K562 (cell line): Measurements from ENCODE around the gene ARHGEF9.

ENCODE experiments used
- BDP1 ChIP-seq: IDR thresholded peaks from 3 replicates; pipeline ENCODE4 v1.6.1; 2011; ENCODE audit not compliant: insufficient read length, insufficient read depth
- ELF2 ChIP-seq: fragments of 250-450 bp; sonication (Bioruptor Pico); IDR thresholded peaks from 2 replicates; pipeline ENCODE4 v1.5.0; 2021; ENCODE audit warnings: mild to moderate bottlenecking
- EP400 ChIP-seq: fragments of 450-650 bp; IDR thresholded peaks from 2 replicates; pipeline ENCODE4 v1.6.1; 2017; ENCODE audit warnings: antibody characterized with exemption, mild to moderate bottlenecking, moderate library complexity
- NBN ChIP-seq: fragments of 450-650 bp; IDR thresholded peaks from 2 replicates; pipeline ENCODE4 v1.6.1; 2016; ENCODE audit warnings: low read depth, mild to moderate bottlenecking
- ZNF384 ChIP-seq: IDR thresholded peaks from 2 replicates; pipeline ENCODE4 v1.6.1; 2012; ENCODE audit warnings: low read depth, low read length, improper control_type of control experiment
- TF ChIP-seq, protein P1 (sequence below): fragments of 250-450 bp; sonication (Bioruptor Pico); IDR thresholded peaks from 2 replicates; pipeline ENCODE4 v1.5.0; 2021

DNA sequence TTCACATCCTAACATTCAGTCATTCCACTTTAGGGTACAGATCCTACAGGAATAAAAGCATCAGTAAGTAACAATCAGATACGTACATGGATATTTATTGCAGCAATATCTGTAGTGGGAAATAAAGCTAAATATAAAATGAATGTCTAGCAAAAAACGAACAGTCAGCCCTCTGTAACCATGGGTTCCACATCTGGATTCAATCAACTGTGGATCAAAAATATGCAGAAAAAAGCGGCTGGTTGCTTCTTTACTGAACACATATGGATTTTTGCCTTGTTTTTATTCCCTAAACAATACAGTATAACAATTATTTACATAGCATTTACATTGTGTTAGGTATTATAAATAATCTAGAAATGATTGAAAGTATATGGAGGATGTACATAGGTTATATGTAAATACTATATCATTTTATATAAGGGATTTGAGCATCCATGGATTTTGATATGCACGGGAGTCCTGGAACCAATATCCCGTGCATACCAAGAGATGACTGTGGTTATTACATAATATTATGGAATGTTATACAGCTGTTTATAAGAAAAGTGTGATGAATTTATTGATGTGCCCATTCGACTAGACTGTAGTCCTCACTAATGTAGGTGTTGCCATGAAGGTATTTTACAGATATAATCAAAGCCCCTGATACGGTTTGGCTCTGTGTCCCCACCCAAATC lies 132.8 kb downstream of the ARHGEF9 start:
- TF ChIP-seq ZNF384 = no peak
- TF ChIP-seq, protein P1, sequence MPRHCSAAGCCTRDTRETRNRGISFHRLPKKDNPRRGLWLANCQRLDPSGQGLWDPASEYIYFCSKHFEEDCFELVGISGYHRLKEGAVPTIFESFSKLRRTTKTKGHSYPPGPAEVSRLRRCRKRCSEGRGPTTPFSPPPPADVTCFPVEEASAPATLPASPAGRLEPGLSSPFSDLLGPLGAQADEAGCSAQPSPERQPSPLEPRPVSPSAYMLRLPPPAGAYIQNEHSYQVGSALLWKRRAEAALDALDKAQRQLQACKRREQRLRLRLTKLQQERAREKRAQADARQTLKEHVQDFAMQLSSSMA (CRISPR knock-in tag) = no peak
- TF ChIP-seq EP400 = no peak
- no peak for TF ChIP-seq NBN
- TF ChIP-seq ELF2 (CRISPR knock-in tag) = no peak
- TF ChIP-seq BDP1 = no peak
